Adipocyte (in vitro differentiated cells): ENCODE measurements around the gene CDH4.

ENCODE experiments used
- DNase-seq: peaks from one replicate; pipeline ENCODE4 v3.0.0-alpha.2; 2015; ENCODE audit warnings: low read depth
- H3K27me3 ChIP-seq: replicated peaks from 2 replicates; pipeline ENCODE4 v1.7.0; 2013; ENCODE audit warnings: mild to moderate bottlenecking, low read length, moderate library complexity; ENCODE audit not compliant: control insufficient read depth, insufficient read depth
- H3K36me3 ChIP-seq: 2 replicates; pipeline ENCODE4 v1.7.0; 2013; ENCODE audit warnings: low read length, mild to moderate bottlenecking, moderate library complexity; ENCODE audit not compliant: control insufficient read depth, insufficient read depth, severe bottlenecking
- H3K4me1 ChIP-seq: 2 replicates; pipeline ENCODE4 v1.7.0; 2013; ENCODE audit warnings: mild to moderate bottlenecking, low read length, moderate library complexity; ENCODE audit not compliant: control insufficient read depth, insufficient read depth
- H3K4me3 ChIP-seq: 2 replicates; pipeline ENCODE4 v1.7.0; 2013; ENCODE audit warnings: mild to moderate bottlenecking, low read length, moderate library complexity
- H3K9ac ChIP-seq: 2 replicates; pipeline ENCODE4 v1.7.0; 2013; ENCODE audit warnings: mild to moderate bottlenecking, low read length, moderate library complexity
- H3K9me3 ChIP-seq: 2 replicates; pipeline ENCODE4 v1.7.0; 2013; ENCODE audit warnings: mild to moderate bottlenecking, low read length, moderate library complexity; ENCODE audit not compliant: control insufficient read depth

CDH4 gene

GRCh38 chr20:61352346-61353260 lies 100.5 kb downstream of the CDH4 start:
- no peaks in the 10 kb centered on the region for H3K36me3 ChIP-seq
- no peak overlapping the region for H3K9ac ChIP-seq
- DNase-seq: no peak
- H3K27me3 ChIP-seq: peaks cover 12% of the 10 kb centered on the region
- no peak overlapping the region for H3K4me3 ChIP-seq
- no peaks in the 10 kb centered on the region for H3K4me1 ChIP-seq
- H3K9me3 ChIP-seq: no peaks in the 10 kb centered on the region

GRCh38 chr20:61353261-61354000 lies 101.4 kb downstream of the CDH4 start:
- peaks cover 12% of the 10 kb centered on the region for H3K27me3 ChIP-seq
- no peaks in the 10 kb centered on the region for H3K9me3 ChIP-seq
- no peak overlapping the region for H3K9ac ChIP-seq
- H3K36me3 ChIP-seq: no peaks in the 10 kb centered on the region
- DNase-seq: no peak
- H3K4me3 ChIP-seq: no peak overlapping the region
- H3K4me1 ChIP-seq: no peaks in the 10 kb centered on the region

- H3K4me3 ChIP-seq: no peak overlapping the region
- no peaks in the 10 kb centered on the region for H3K4me1 ChIP-seq
- no peaks in the 10 kb centered on the region for H3K36me3 ChIP-seq
- no peaks in the 10 kb centered on the region for H3K9me3 ChIP-seq
- DNase-seq: no peak
- peaks cover 12% of the 10 kb centered on the region for H3K27me3 ChIP-seq
- no peak overlapping the region for H3K9ac ChIP-seq
Observed at GRCh38 chr20:61354001-61354390, 101.9 kb downstream of the CDH4 start.

- Histone ChIP-seq H3K27me3 (peaks cover 12% of the 10 kb centered on the region), H3K36me3 (no peaks in the 10 kb centered on the region), H3K4me3 (no peak overlapping the region), H3K9me3 (no peaks in the 10 kb centered on the region), H3K9ac (no peak overlapping the region), H3K4me1 (no peaks in the 10 kb centered on the region)
- no peak for DNase-seq
Observed at GRCh38 chr20:61354501-61354900, 102.4 kb downstream of the CDH4 start.

GRCh38 chr20:61354901-61355495 lies 102.9 kb downstream of the CDH4 start:
- DNase-seq: no peak
- no peak overlapping the region for H3K4me3 ChIP-seq
- H3K4me1 ChIP-seq: no peaks in the 10 kb centered on the region
- peaks cover 16% of the 10 kb centered on the region for H3K27me3 ChIP-seq
- H3K9me3 ChIP-seq: no peaks in the 10 kb centered on the region
- H3K36me3 ChIP-seq: no peaks in the 10 kb centered on the region
- no peak overlapping the region for H3K9ac ChIP-seq

GRCh38 chr20:61355585-61355984 lies 103.5 kb downstream of the CDH4 start:
- H3K4me3 ChIP-seq: no peak overlapping the region
- no peaks in the 10 kb centered on the region for H3K4me1 ChIP-seq
- H3K36me3 ChIP-seq: no peaks in the 10 kb centered on the region
- no peak overlapping the region for H3K9ac ChIP-seq
- DNase-seq: no peak
- H3K9me3 ChIP-seq: no peaks in the 10 kb centered on the region
- peaks cover 16% of the 10 kb centered on the region for H3K27me3 ChIP-seq

GRCh38 chr20:61356196-61356595 lies 104.1 kb downstream of the CDH4 start:
- Histone ChIP-seq H3K9me3 (no peaks in the 10 kb centered on the region), H3K36me3 (no peaks in the 10 kb centered on the region), H3K4me3 (no peak overlapping the region), H3K9ac (no peak overlapping the region), H3K4me1 (no peaks in the 10 kb centered on the region), H3K27me3 (peaks cover 13% of the 10 kb centered on the region)
- DNase-seq: no peak

GRCh38 chr20:61357119-61357518 lies 105.1 kb downstream of the CDH4 start:
- Histone ChIP-seq H3K9ac (no peak overlapping the region), H3K4me1 (no peaks in the 10 kb centered on the region), H3K9me3 (no peaks in the 10 kb centered on the region)

GRCh38 chr20:61359254-61359653 lies 107.2 kb downstream of the CDH4 start:
- no peaks in the 10 kb centered on the region for H3K36me3 ChIP-seq
- no peak overlapping the region for H3K9ac ChIP-seq
- no peaks in the 10 kb centered on the region for H3K9me3 ChIP-seq

More at GRCh38 chr20:61357119-61357518, 105.1 kb downstream of the CDH4 start:
- Histone ChIP-seq H3K27me3 (peaks cover 13% of the 10 kb centered on the region), H3K4me3 (no peak overlapping the region), H3K36me3 (no peaks in the 10 kb centered on the region)
- DNase-seq: no peak

GRCh38 chr20:61360296-61360695 lies 108.2 kb downstream of the CDH4 start:
- DNase-seq: no peak
- Histone ChIP-seq H3K4me1 (no peaks in the 10 kb centered on the region), H3K9me3 (no peaks in the 10 kb centered on the region), H3K4me3 (no peak overlapping the region), H3K27me3 (peaks cover 9% of the 10 kb centered on the region), H3K9ac (no peak overlapping the region), H3K36me3 (no peaks in the 10 kb centered on the region)

More at GRCh38 chr20:61359254-61359653, 107.2 kb downstream of the CDH4 start:
- no peak for DNase-seq
- Histone ChIP-seq H3K4me1 (no peaks in the 10 kb centered on the region), H3K4me3 (no peak overlapping the region), H3K27me3 (peaks cover 9% of the 10 kb centered on the region)

GRCh38 chr20:61360940-61361339 lies 108.9 kb downstream of the CDH4 start:
- DNase-seq: no peak
- Histone ChIP-seq H3K4me3 (no peak overlapping the region), H3K4me1 (no peaks in the 10 kb centered on the region), H3K27me3 (peaks cover 9% of the 10 kb centered on the region), H3K9me3 (no peaks in the 10 kb centered on the region), H3K9ac (no peak overlapping the region), H3K36me3 (no peaks in the 10 kb centered on the region)
